Ovary (tissue), 9 donors: ENCODE data around the gene TMEM63C. TPM values are rescaled to one million over a fixed set of nuclear protein-coding genes. Genes with fewer than 3 reads are reported as not detected.

Source experiments
- DNase-seq, 5 donors: peaks; one replicate each; pipeline ENCODE4 v3.0.0-alpha.2; 2019 to 2020
- H3K27ac ChIP-seq, 2 donors: fragments of 200-600 bp; one replicate each; pipeline versions ENCODE4 v1.5.1 to v1.8.0; 2019 to 2022
- H3K27me3 ChIP-seq: fragments of 200-600 bp; one replicate; pipeline ENCODE4 v1.8.0; 2022
- H3K36me3 ChIP-seq: fragments of 200-600 bp; sonication (generic); one replicate; pipeline ENCODE4 v1.5.1; 2019
- H3K4me1 ChIP-seq: one replicate; pipeline ENCODE4 v1.8.1; 2013; ENCODE audit warnings: mild to moderate bottlenecking, moderate library complexity; ENCODE audit not compliant: insufficient read depth
- H3K4me3 ChIP-seq: fragments of 200-600 bp; sonication (generic); one replicate; pipeline ENCODE4 v1.5.1; 2017
- H3K9me3 ChIP-seq, 2 donors: fragments of 200-600 bp in 1 of 2; sonication (generic) in 1 of 2; one replicate each; pipeline versions ENCODE4 v1.5.1 to v1.8.1; 2013 to 2019; ENCODE audit warnings: mild to moderate bottlenecking in 1 of 2, moderate library complexity in 1 of 2
- EP300 ChIP-seq: sonication (generic); formaldehyde crosslinking; IDR thresholded peaks from one replicate; pipeline ENCODE4 v1.6.1; 2017; ENCODE audit warnings: antibody characterized with exemption
- POLR2A ChIP-seq: fragments of 450-650 bp; IDR thresholded peaks from one replicate; pipeline ENCODE4 v1.6.1; 2017; ENCODE audit warnings: antibody characterized with exemption, mild to moderate bottlenecking, moderate library complexity
- WGBS, 3 donors: extraction: QIAGEN DNeasy Blood & Tissue Kit in 1 of 3; methylation state at CpG; one replicate each; pipeline versions ENCODE4 v1.1.5 to v1.1.7; 2013 to 2017; 5-methylcytosine and 5-hydroxymethylcytosine counted together
- intact Hi-C, 4 donors: fragments of 100-400 bp; cut with DNase I; formaldehyde crosslinking; loops; one replicate each; pipeline versions ENCODE4 v1.11.0 to v1.15.1; 2022 to 2023
- polyA plus RNA-seq, 2 donors: library from polyadenylated mRNA; stranded (reverse); fragments of 200-250 nt in 1 of 2; fragments of 350-450 nt in 1 of 2; fragmentation: Illumina TruSeq in 1 of 2; extraction: RNeasy Lipid Tissue Mini Kit (QIAGEN cat#74804) in 1 of 2; gene quantifications; one replicate each; pipeline ENCODE4 v1.2.3, GENCODE V29; 2013 to 2014
- total RNA-seq, 7 donors: library from RNA; depleted of rRNA in 2 of 7; stranded (reverse); fragments of >200 nt in 2 of 7; fragmentation: NEBNext Ultra II Directional in 3 of 7; extraction: Animal tissue kit (Norgen Biotek cat#: 25700) in 3 of 7; gene quantifications; one replicate each; pipeline versions ENCODE4 v1.1.0 to v1.2.4, GENCODE V29; 2016 to 2023
- TF ChIP-seq, protein P1 (sequence below), 3 donors: fragments of 450-650 bp in 2 of 3; fragments of 200-600 bp in 1 of 3; IDR thresholded peaks; one replicate each; pipeline versions ENCODE4 v1.5.1 to v1.8.0; 2016 to 2022; ENCODE audit warnings: antibody characterized with exemption in 3 of 3, mild to moderate bottlenecking in 1 of 3
- donor health status: DM: no; HTN: no; CAD: no; lungs with moderate emphysema.
- donor health status: DM: no; HTN: no; CAD: no.
- donor health status: Bipolar disorder and iron deficiency.
- donor health status: DM: yes; HTN: yes; CAD: no.
- donor health status: DM: no; HTN: no; CAD: no.
- donor health status: DM: yes; HTN: yes; CAD: no.

Gene TMEM63C
- total and polyA plus RNA-seq, 9 donors = 0.16 to 1.7 (median 0.25) TPM; not detected in 1

DNA sequence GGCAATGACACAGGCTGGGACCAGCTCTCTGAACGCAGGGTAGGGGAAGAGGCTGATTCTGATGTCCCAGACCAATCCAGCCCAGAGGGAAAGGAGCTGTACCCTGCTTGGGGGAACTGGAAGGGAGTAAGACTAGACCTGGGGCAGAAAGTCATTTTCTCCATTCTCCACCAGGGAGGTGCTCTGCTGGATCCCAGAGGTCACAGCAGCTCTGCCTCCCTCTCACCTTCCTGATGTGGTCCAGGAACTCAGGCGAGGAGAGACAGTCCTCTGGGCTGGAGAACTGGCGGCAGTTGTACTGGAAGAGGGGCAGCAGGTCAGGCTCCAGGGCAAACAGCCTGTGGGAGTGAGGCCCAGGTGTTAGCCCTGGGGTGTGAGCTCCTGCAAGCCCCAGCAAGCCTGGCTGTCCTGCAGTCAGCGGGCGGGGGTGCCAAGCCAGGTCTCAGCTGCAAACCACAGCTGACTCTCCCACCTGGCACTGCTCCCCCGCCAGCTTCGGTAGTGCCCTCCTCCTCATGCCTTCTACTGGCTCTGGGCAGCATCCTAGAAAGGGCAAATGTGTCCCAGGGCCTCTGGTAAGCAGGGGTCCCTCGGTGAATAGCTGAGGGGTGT, 87.5 kb downstream of the TMEM63C start:
- H3K27me3 ChIP-seq = no peaks in the 10 kb centered on the region
- H3K4me3 ChIP-seq = no peak overlapping the region
- intact Hi-C loops = no loop called here
- H3K27ac ChIP-seq = no peak overlapping the region
- 33 to 45% (median 35%) methylated on average over 4 to 8 of the region's 8 CpGs for WGBS, 3 donors
- peaks cover 0 to 12% of the 10 kb centered on the region in 2 donors for H3K9me3 ChIP-seq
- DNase-seq = no peak
- H3K4me1 ChIP-seq = no peaks in the 10 kb centered on the region
- TF ChIP-seq, protein P1, sequence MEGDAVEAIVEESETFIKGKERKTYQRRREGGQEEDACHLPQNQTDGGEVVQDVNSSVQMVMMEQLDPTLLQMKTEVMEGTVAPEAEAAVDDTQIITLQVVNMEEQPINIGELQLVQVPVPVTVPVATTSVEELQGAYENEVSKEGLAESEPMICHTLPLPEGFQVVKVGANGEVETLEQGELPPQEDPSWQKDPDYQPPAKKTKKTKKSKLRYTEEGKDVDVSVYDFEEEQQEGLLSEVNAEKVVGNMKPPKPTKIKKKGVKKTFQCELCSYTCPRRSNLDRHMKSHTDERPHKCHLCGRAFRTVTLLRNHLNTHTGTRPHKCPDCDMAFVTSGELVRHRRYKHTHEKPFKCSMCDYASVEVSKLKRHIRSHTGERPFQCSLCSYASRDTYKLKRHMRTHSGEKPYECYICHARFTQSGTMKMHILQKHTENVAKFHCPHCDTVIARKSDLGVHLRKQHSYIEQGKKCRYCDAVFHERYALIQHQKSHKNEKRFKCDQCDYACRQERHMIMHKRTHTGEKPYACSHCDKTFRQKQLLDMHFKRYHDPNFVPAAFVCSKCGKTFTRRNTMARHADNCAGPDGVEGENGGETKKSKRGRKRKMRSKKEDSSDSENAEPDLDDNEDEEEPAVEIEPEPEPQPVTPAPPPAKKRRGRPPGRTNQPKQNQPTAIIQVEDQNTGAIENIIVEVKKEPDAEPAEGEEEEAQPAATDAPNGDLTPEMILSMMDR (IDR thresholded peaks at IDR 0.05) = no peak
- TF ChIP-seq POLR2A = no peak
- TF ChIP-seq EP300 = no peak
- H3K36me3 ChIP-seq = no peaks in the 10 kb centered on the region

DNA sequence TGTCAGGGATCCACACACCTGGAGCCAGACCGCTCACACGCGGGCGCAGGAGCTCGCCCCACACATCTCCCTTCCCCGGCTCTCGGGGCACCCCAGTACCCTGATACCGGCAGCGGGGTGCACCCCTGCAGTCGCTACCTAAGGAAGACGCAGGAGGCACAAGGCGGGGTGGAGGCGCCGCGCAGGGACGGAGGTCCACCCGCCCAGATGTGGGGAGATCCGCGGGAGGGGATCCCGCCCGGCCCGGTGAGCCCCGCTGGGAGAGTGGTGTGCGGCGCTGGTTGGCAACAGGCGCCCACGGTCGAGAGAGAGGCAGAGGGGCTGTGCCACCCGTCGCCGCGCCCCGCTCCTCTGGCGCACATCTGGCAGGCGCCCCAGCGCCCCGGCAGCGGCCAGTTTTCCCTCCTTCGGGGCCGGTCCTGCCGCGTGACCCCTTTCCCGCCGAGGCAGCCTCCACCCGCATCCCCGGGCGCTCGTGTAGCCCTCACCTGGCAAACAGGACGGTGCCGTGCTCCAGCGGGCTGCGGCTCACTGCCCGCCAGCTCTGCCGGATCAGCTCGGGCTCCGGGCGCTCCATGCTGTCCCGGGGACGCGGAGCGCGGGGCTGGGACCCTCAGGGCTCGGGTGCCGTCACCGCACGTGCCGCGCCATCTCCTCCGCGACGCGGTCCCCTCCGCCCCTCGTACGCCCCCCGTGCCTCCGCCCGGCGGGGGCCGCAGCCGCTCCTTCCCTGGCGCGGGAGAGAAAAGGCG, 88.9 kb downstream of the TMEM63C start:
- Histone ChIP-seq H3K4me1 (no peaks in the 10 kb centered on the region), H3K4me3 (no peak overlapping the region), H3K36me3 (no peaks in the 10 kb centered on the region), H3K27me3 (no peaks in the 10 kb centered on the region), H3K9me3 (peaks cover 0 to 12% of the 10 kb centered on the region in 2 donors), H3K27ac (no peak overlapping the region)
- 1 to 3% (median 2%) methylated on average over 36 to 83 of the region's 84 CpGs for WGBS, 3 donors
- no peak for DNase-seq
- TF ChIP-seq, protein P1 (IDR thresholded peaks at IDR 0.05) = no peak
- TF ChIP-seq EP300 (no peak), POLR2A (no peak)
- intact Hi-C loops = no loop called here

DNA sequence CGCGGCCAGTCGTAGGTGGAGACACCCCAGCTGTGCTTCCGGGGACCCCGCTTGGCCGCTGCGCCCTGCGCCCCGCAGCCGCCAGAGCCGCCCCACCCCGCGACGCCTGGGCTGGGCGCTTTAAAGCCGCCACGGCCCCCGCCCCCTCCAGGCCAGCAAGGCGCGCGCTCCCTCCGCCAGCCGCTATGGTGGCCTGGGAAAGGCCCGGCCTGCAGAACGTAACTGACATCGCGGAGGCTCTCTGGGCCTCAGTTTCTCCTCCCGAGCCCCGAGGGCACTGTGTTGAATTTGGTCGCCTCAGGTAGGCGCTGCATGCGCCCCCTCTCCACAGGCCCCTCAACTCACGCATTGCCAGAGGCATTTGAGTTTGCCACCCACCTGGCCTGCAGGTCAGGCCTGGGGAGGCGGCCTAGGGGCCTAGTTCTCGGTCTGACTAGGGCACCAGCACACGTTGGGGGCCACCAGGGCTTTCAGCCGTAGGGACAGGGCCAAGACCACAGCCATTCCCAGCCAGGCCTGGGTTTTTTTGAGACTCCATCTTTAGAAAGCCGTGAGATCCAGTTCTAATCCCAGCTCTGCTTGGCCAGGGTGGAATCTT, 89.6 kb downstream of the TMEM63C start, which contains the start of gene NGB:
Gene NGB, minus strand, starts transcription at position 94 of the 598 bp plus-strand sequence. CDS start 269 bp downstream, outside the sequence.
- WGBS, 3 donors = 13 to 32% (median 28%) methylated on average over 11 to 38 of the region's 38 CpGs
- no peak for DNase-seq

DNA sequence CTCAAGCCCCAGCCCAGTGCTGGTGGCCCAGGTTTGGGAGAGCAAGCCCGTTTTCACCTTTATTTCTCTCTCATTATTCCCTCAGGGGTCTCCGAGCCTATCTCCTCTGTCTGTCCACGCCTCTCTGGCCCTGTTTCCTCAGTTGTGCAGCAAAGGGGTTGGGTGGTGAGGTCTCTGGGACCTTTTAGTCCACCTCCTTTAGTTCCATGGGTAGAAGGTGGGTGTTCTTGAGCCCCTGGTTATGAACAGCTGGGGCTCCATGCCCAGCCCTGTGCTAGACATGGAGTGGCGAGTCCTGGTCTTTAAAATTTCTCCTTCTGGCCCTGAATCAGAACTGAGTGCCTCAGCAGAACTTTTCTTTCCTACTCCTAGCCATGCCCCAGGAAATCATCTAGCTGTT, 90.7 kb downstream of the TMEM63C start:
- intact Hi-C loops = no loop called here
- H3K9me3 ChIP-seq = peaks cover 0 to 12% of the 10 kb centered on the region in 2 donors
- 85 to 93% (median 88%) methylated on average over 4 of the region's 4 CpGs for WGBS, 3 donors
- TF ChIP-seq, protein P1 (IDR thresholded peaks at IDR 0.05) = no peak
- no peak for TF ChIP-seq POLR2A
- TF ChIP-seq EP300 = no peak
- H3K27me3 ChIP-seq = no peaks in the 10 kb centered on the region
- H3K36me3 ChIP-seq = no peaks in the 10 kb centered on the region
- no peaks in the 10 kb centered on the region for H3K4me1 ChIP-seq
- no peak for DNase-seq
- no peak overlapping the region for H3K4me3 ChIP-seq
- no peak overlapping the region for H3K27ac ChIP-seq

More for the DNA sequence above, 89.6 kb downstream of the TMEM63C start, which contains the start of gene NGB:
- intact Hi-C loops = no loop called here
- no peak for TF ChIP-seq EP300
- no peak for TF ChIP-seq POLR2A
- TF ChIP-seq, protein P1 (IDR thresholded peaks at IDR 0.05) = no peak
- no peaks in the 10 kb centered on the region for H3K4me1 ChIP-seq
- no peaks in the 10 kb centered on the region for H3K27me3 ChIP-seq
- H3K9me3 ChIP-seq = peaks cover 0 to 12% of the 10 kb centered on the region in 2 donors
- no peaks in the 10 kb centered on the region for H3K36me3 ChIP-seq
- no peak within 1 kb of the TSS for H3K27ac ChIP-seq
- H3K4me3 ChIP-seq = no peak within 1 kb of the TSS
